ENCODE measurements around the gene LMBRD1. TPM values are rescaled to one million over a fixed set of nuclear protein-coding genes. Genes with fewer than 3 reads are reported as not detected.

LMBRD1 gene
- total RNA-seq, 6 donors from 2014 or later, result 24.5 to 104 (median 55.9) TPM

GRCh38 chr6:69704916-69705315 lies 91.9 kb downstream of the LMBRD1 start:
- Histone ChIP-seq H3K4me1 (no peaks in the 10 kb centered on the region), H3K27ac (no peak overlapping the region), H3K4me3 (no peak overlapping the region), H3K36me3 (peaks cover 0 to 19% (median 2%) of the 10 kb centered on the region in 4 donors), H3K27me3 (no peaks in the 10 kb centered on the region), H3K9me3 (no peaks in the 10 kb centered on the region)
- TF ChIP-seq, protein P1, sequence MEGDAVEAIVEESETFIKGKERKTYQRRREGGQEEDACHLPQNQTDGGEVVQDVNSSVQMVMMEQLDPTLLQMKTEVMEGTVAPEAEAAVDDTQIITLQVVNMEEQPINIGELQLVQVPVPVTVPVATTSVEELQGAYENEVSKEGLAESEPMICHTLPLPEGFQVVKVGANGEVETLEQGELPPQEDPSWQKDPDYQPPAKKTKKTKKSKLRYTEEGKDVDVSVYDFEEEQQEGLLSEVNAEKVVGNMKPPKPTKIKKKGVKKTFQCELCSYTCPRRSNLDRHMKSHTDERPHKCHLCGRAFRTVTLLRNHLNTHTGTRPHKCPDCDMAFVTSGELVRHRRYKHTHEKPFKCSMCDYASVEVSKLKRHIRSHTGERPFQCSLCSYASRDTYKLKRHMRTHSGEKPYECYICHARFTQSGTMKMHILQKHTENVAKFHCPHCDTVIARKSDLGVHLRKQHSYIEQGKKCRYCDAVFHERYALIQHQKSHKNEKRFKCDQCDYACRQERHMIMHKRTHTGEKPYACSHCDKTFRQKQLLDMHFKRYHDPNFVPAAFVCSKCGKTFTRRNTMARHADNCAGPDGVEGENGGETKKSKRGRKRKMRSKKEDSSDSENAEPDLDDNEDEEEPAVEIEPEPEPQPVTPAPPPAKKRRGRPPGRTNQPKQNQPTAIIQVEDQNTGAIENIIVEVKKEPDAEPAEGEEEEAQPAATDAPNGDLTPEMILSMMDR (IDR thresholded peaks at IDR 0.05), result no peak
- TF ChIP-seq EP300 (IDR thresholded peaks at IDR 0.05), result no peak
- no peak for TF ChIP-seq POLR2AphosphoS5 (IDR thresholded peaks at IDR 0.05)
- no peak for TF ChIP-seq POLR2A (IDR thresholded peaks at IDR 0.05)
- ATAC-seq (ENCODE audit: low FRiP score in 2 of 2), result no peak
- no peak for DNase-seq
- WGBS, 2 donors, result 74 to 96% methylated on average over 1 of the region's 1 CpG

DNA sequence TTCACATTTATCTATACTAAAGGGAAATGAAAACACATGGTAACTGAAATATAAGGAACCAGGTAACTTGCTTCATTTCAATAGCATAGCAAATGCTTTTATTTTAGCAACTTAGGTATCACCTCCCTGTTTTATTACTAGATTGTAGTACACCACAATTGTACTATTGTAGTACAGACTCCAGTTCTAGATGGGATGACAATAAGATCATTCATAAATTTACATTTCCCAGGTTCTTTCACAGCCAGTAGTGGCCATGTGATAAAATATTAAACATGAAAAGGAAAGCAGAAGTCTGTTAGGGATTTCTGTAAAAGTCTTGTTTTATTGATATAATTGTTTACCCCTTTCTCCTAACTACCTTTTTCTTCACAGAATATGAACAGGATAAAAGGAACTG lies 97.2 kb downstream of the LMBRD1 start:
- no peaks in the 10 kb centered on the region for H3K4me1 ChIP-seq
- DNase-seq (no peak), ATAC-seq (ENCODE audit: low FRiP score in 2 of 2) (no peak)
- H3K4me3 ChIP-seq, result no peak overlapping the region
- no peaks in the 10 kb centered on the region for H3K9me3 ChIP-seq
- no peak overlapping the region for H3K27ac ChIP-seq
- peaks cover 0 to 41% (median 0%) of the 10 kb centered on the region in 4 donors for H3K36me3 ChIP-seq
- no peaks in the 10 kb centered on the region for H3K27me3 ChIP-seq
- TF ChIP-seq, protein P1 (IDR thresholded peaks at IDR 0.05), result no peak
- TF ChIP-seq EP300 (IDR thresholded peaks at IDR 0.05) (no peak), POLR2AphosphoS5 (IDR thresholded peaks at IDR 0.05) (no peak), POLR2A (IDR thresholded peaks at IDR 0.05) (no peak)

DNA sequence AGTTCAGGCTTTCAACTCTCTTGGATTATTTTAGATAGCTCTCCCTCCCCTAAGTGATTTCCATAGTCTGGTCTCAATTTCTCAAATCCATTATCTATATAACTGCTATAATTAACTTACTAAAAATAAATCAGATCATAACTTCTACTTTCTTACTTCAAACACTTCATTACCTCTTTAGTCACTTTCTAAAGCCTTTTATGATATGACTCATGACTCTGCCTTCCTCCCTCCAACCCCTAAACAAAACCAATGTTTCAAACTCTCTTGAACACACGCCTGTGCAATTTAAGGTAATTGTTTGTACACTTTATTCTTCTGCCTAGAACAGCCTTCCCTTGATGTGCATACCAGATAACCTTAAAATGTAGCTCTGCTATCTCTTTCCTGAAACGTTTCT lies 100.5 kb downstream of the LMBRD1 start:
- ATAC-seq (ENCODE audit: low FRiP score in 2 of 2) (no peak), DNase-seq (no peak)
- H3K36me3 ChIP-seq, result peaks cover 0 to 36% (median 0%) of the 10 kb centered on the region in 4 donors
- H3K4me3 ChIP-seq, result no peak overlapping the region
- H3K4me1 ChIP-seq, result no peaks in the 10 kb centered on the region
- H3K27me3 ChIP-seq, result no peaks in the 10 kb centered on the region
- TF ChIP-seq EP300 (IDR thresholded peaks at IDR 0.05) (no peak), POLR2A (IDR thresholded peaks at IDR 0.05) (no peak), POLR2AphosphoS5 (IDR thresholded peaks at IDR 0.05) (no peak)
- TF ChIP-seq, protein P1 (IDR thresholded peaks at IDR 0.05), result no peak
- H3K9me3 ChIP-seq, result no peaks in the 10 kb centered on the region
- H3K27ac ChIP-seq, result no peak overlapping the region
- WGBS, 2 donors, result 71 to 84% methylated on average over 2 of the region's 2 CpGs

DNA sequence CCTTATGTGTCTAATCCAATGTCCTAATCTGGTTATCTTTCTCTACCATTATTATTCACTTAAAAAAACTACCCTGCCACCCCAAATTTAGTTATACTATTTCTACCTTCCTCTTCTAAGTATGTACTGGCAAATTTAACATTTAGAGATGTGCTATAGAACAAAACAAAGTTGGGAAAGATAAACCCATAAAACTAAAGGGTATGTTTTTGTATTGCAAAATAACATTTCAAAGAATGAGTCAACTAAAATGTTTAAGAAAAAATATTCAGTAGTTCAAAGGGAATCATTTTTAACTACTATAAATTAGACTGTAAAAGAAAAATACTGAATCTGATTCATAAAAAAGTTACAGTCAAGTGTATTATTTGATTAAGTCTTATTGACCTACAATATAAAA lies 103.0 kb downstream of the LMBRD1 start:
- TF ChIP-seq POLR2A (IDR thresholded peaks at IDR 0.05), result no peak
- TF ChIP-seq, protein P1 (IDR thresholded peaks at IDR 0.05), result no peak

DNA sequence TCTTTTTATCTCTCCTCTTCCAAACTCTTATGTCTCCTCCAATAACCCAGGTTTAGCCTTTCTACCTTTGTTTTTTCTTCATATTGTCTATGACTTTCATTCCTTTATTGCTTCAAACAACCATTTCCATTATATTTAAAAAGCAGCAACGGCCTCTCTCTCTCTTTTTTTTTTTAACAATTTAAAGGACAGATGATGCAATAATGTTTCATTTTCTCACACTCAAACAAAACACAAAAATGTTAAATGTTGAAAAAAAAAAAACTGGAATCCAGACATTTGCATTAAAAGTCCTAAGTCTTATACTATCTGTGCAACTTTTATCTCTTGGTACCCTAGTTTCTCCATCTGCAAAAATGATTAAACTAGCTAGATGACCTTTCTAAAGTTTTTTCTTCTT lies 105.8 kb downstream of the LMBRD1 start:
- TF ChIP-seq EP300 (IDR thresholded peaks at IDR 0.05) (no peak), POLR2A (IDR thresholded peaks at IDR 0.05) (no peak), POLR2AphosphoS5 (IDR thresholded peaks at IDR 0.05) (no peak)
- TF ChIP-seq, protein P1 (IDR thresholded peaks at IDR 0.05), result no peak
- H3K36me3 ChIP-seq, result no peaks in the 10 kb centered on the region
- no peaks in the 10 kb centered on the region for H3K27me3 ChIP-seq
- no peak overlapping the region for H3K4me3 ChIP-seq
- DNase-seq (no peak), ATAC-seq (ENCODE audit: low FRiP score in 2 of 2) (no peak)
- H3K27ac ChIP-seq, result no peak overlapping the region
- 86 to 97% methylated on average over 1 of the region's 1 CpG for WGBS, 2 donors
- H3K4me1 ChIP-seq, result no peaks in the 10 kb centered on the region
- H3K9me3 ChIP-seq, result no peaks in the 10 kb centered on the region

More for the DNA sequence above, 103.0 kb downstream of the LMBRD1 start:
- Histone ChIP-seq H3K27ac (no peak overlapping the region), H3K4me1 (no peaks in the 10 kb centered on the region), H3K36me3 (peaks cover 0 to 21% (median 0%) of the 10 kb centered on the region in 4 donors), H3K27me3 (no peaks in the 10 kb centered on the region), H3K4me3 (no peak overlapping the region), H3K9me3 (no peaks in the 10 kb centered on the region)
- no peak for ATAC-seq (ENCODE audit: low FRiP score in 2 of 2)
- no peak for DNase-seq
